Panc1 (cell line): ENCODE data around the gene TMEM130. TPM values are rescaled to one million over a fixed set of nuclear protein-coding genes. Genes with fewer than 3 reads are reported as not detected.

Source experiments
- ATAC-seq: fragments of 200-7000 bp; cut with Tn5 transposase; 2 replicates; pipeline ENCODE4 v1.9.1; 2020; ENCODE audit warnings: mild to moderate bottlenecking, moderate library complexity
- BruUV-seq: library from RNA; stranded (reverse); fragments of 400-500 nt; replicated peaks from 2 replicates; lab custom pipeline; 2021; lab: Mats Ljungman, UMichigan
- CTCF ChIA-PET: fragments of 300-600 bp; sonication (Branson Sonifier 250); formaldehyde crosslinking; loops from one replicate; lab custom pipeline; 2022; ENCODE audit warnings: antibody characterized with exemption; lab: Charles Lee
- POLR2A ChIA-PET: fragments of 300-600 bp; sonication (Branson Sonifier 250); formaldehyde crosslinking; loops from one replicate; lab custom pipeline; 2022; ENCODE audit warnings: antibody characterized with exemption; lab: Charles Lee
- DNase-seq: peaks from one replicate; pipeline ENCODE4 v3.0.0-alpha.2; 2010; ENCODE audit warnings: low read depth, low spot score
- H3K27ac ChIP-seq: 2 replicates; pipeline ENCODE4 v1.5.1; 2011; ENCODE audit warnings: mild to moderate bottlenecking, low read length, inconsistent platforms
- H3K27me3 ChIP-seq: fragments of 200-500 bp; sonication (Bioruptor generic); 2 replicates; pipeline ENCODE4 v1.6.0; 2014; ENCODE audit warnings: low read length, inconsistent platforms; ENCODE audit not compliant: control insufficient read depth, insufficient read depth
- H3K36me3 ChIP-seq: fragments of 200-500 bp; sonication (Bioruptor generic); 2 replicates; pipeline ENCODE4 v1.5.1; 2014; ENCODE audit warnings: inconsistent platforms, mild to moderate bottlenecking, low read length, moderate library complexity; ENCODE audit not compliant: control insufficient read depth, insufficient read depth
- H3K4me1 ChIP-seq: 2 replicates; pipeline ENCODE4 v1.5.1; 2011; ENCODE audit warnings: inconsistent platforms, mild to moderate bottlenecking, low read length, moderate library complexity; ENCODE audit not compliant: control insufficient read depth, insufficient read depth
- H3K4me3 ChIP-seq, 2 experiments: 2 replicates each; pipeline ENCODE4 v1.5.1; 2011 to 2012; ENCODE audit warnings: low read depth in 2 of 2, low read length in 2 of 2, mild to moderate bottlenecking in 2 of 2, inconsistent platforms in 1 of 2, moderate library complexity in 1 of 2
- H3K9me3 ChIP-seq: fragments of 200-500 bp; sonication (Bioruptor generic); 2 replicates; pipeline ENCODE4 v1.5.1; 2014; ENCODE audit warnings: low read depth, mild to moderate bottlenecking, inconsistent platforms, low read length, moderate library complexity; ENCODE audit not compliant: control insufficient read depth, insufficient read depth
- POLR2AphosphoS5 ChIP-seq: IDR thresholded peaks from 2 replicates; pipeline ENCODE4 v1.6.1; 2012; ENCODE audit warnings: mild to moderate bottlenecking, low read depth, low read length, moderate library complexity
- SIN3A ChIP-seq: IDR thresholded peaks from 2 replicates; pipeline ENCODE4 v1.6.1; 2012; ENCODE audit warnings: low read depth, mild to moderate bottlenecking, low read length, moderate library complexity, borderline replicate concordance; ENCODE audit not compliant: insufficient read depth
- TCF7L2 ChIP-seq: IDR thresholded peaks from 2 replicates; pipeline ENCODE4 v1.6.1; 2011; ENCODE audit warnings: mild to moderate bottlenecking, low read depth, low read length, inconsistent platforms
- in situ Hi-C: cut with HindIII; loops from 2 replicates; pipeline ENCODE4 v1.10.0; 2016; ENCODE audit warnings: low sequenced_read_pairs, low pct_unique_long_range_greater_than_20kb
- intact Hi-C: fragments of 100-400 bp; cut with micrococcal nuclease; formaldehyde crosslinking; loops from one replicate; pipeline ENCODE4 v1.10.0; 2022; ENCODE audit not compliant: unreplicated experiment
- total RNA-seq: library from RNA; stranded (reverse); gene quantifications from one replicate; pipeline ENCODE4 v1.2.1, GENCODE V29; 2021; ENCODE audit not compliant: unreplicated experiment
- TF ChIP-seq, protein P1 (sequence below): fragments of 450-650 bp; IDR thresholded peaks from 2 replicates; pipeline ENCODE4 v1.5.1; 2017; ENCODE audit warnings: mild to moderate bottlenecking
- TF ChIP-seq, protein P2 (sequence below), 2 experiments: IDR thresholded peaks; 2 replicates each; pipeline ENCODE4 v1.6.1; 2011 to 2012; ENCODE audit warnings: low read depth in 2 of 2, control low read depth in 1 of 2, low read length in 1 of 2, mild to moderate bottlenecking in 1 of 2, moderate library complexity in 1 of 2; ENCODE audit not compliant: insufficient read depth in 1 of 2

Gene TMEM130
- total RNA-seq, 1 experiment from 2014 or later = 0.41 TPM

- in situ Hi-C loops = no loop called here
These were observed 38.8 kb upstream of the TMEM130 start for GRCh38 chr7:98908585-98908984.

GRCh38 chr7:98907570-98907969, 37.8 kb upstream of the TMEM130 start:
- no peak for ATAC-seq

More at GRCh38 chr7:98908585-98908984, 38.8 kb upstream of the TMEM130 start:
- Histone ChIP-seq H3K4me1 (no peaks in the 10 kb centered on the region), H3K36me3 (peaks cover 18% of the 10 kb centered on the region), H3K27me3 (no peaks in the 10 kb centered on the region), H3K4me3 (no peak overlapping the region), H3K9me3 (no peaks in the 10 kb centered on the region), H3K27ac (no peak overlapping the region)
- BruUV-seq = no TSS peak
- ATAC-seq (no peak), DNase-seq (no peak)
- intact Hi-C loops = no loop called here
- TF ChIP-seq TCF7L2 (no peak), POLR2AphosphoS5 (no peak), SIN3A (no peak)
- TF ChIP-seq, protein P1, sequence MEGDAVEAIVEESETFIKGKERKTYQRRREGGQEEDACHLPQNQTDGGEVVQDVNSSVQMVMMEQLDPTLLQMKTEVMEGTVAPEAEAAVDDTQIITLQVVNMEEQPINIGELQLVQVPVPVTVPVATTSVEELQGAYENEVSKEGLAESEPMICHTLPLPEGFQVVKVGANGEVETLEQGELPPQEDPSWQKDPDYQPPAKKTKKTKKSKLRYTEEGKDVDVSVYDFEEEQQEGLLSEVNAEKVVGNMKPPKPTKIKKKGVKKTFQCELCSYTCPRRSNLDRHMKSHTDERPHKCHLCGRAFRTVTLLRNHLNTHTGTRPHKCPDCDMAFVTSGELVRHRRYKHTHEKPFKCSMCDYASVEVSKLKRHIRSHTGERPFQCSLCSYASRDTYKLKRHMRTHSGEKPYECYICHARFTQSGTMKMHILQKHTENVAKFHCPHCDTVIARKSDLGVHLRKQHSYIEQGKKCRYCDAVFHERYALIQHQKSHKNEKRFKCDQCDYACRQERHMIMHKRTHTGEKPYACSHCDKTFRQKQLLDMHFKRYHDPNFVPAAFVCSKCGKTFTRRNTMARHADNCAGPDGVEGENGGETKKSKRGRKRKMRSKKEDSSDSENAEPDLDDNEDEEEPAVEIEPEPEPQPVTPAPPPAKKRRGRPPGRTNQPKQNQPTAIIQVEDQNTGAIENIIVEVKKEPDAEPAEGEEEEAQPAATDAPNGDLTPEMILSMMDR = no peak
- TF ChIP-seq, protein P2, sequence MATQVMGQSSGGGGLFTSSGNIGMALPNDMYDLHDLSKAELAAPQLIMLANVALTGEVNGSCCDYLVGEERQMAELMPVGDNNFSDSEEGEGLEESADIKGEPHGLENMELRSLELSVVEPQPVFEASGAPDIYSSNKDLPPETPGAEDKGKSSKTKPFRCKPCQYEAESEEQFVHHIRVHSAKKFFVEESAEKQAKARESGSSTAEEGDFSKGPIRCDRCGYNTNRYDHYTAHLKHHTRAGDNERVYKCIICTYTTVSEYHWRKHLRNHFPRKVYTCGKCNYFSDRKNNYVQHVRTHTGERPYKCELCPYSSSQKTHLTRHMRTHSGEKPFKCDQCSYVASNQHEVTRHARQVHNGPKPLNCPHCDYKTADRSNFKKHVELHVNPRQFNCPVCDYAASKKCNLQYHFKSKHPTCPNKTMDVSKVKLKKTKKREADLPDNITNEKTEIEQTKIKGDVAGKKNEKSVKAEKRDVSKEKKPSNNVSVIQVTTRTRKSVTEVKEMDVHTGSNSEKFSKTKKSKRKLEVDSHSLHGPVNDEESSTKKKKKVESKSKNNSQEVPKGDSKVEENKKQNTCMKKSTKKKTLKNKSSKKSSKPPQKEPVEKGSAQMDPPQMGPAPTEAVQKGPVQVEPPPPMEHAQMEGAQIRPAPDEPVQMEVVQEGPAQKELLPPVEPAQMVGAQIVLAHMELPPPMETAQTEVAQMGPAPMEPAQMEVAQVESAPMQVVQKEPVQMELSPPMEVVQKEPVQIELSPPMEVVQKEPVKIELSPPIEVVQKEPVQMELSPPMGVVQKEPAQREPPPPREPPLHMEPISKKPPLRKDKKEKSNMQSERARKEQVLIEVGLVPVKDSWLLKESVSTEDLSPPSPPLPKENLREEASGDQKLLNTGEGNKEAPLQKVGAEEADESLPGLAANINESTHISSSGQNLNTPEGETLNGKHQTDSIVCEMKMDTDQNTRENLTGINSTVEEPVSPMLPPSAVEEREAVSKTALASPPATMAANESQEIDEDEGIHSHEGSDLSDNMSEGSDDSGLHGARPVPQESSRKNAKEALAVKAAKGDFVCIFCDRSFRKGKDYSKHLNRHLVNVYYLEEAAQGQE (IDR thresholded peaks at IDR 0.05; ENCODE audit: insufficient read depth in 1 of 2, low read depth in 2 of 2, low read length in 1 of 2) = no peak
- POLR2A ChIA-PET = no interaction called here
- CTCF ChIA-PET = no interaction called here

More at GRCh38 chr7:98907570-98907969, 37.8 kb upstream of the TMEM130 start:
- in situ Hi-C loops = no loop called here
- Histone ChIP-seq H3K27me3 (no peaks in the 10 kb centered on the region), H3K4me1 (no peaks in the 10 kb centered on the region), H3K9me3 (no peaks in the 10 kb centered on the region), H3K36me3 (peaks cover 18% of the 10 kb centered on the region), H3K4me3 (no peak overlapping the region), H3K27ac (no peak overlapping the region)
- no peak for DNase-seq
- CTCF ChIA-PET = no interaction called here
- POLR2A ChIA-PET = no interaction called here
- no TSS peak for BruUV-seq
- TF ChIP-seq SIN3A (no peak), TCF7L2 (no peak), POLR2AphosphoS5 (no peak)
- TF ChIP-seq, protein P1 = no peak
- TF ChIP-seq, protein P2 (IDR thresholded peaks at IDR 0.05; ENCODE audit: insufficient read depth in 1 of 2, low read depth in 2 of 2, low read length in 1 of 2) = no peak
- intact Hi-C loops = no loop called here
